ENCODE data around the gene INTS4.
"Not testable (repeated sequence)": the region's sequence is repeated elsewhere in the genome, so short reads cannot be mapped to it uniquely, and the experiment has no call there.

The INTS4 gene

DNA sequence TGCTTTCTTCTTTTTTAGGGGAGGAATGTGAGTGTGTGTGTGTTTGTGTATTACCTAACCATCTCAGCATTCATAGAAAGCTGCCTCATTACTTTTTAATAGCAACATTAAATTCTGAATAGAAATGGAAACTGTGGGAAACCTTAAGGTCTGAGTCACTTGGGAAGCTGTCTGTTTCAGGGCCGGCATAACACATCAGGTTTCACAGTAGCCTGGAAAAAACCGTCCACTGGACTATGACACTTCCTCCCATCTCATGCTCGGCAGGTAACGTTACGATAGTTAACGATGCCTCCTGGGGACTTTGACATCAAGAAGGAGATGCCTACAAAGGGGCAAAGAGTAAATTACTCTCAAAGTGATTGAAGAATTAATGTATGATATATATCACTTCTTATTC is 83.6 kb downstream of the INTS4 start:
- not testable (repeated sequence) for H3K27me3 ChIP-seq (replicated peaks; ENCODE audit: control insufficient read depth, insufficient read depth, low read length, poor library complexity, severe bottlenecking); H3K36me3 ChIP-seq (ENCODE audit: control insufficient read depth, insufficient read depth, low read length); H3K4me1 ChIP-seq (ENCODE audit: control insufficient read depth, insufficient read depth, low read length, poor library complexity, severe bottlenecking); DNase-seq; H3K4me3 ChIP-seq (ENCODE audit: insufficient read depth, low read depth, low read length, poor library complexity, severe bottlenecking); H3K9me3 ChIP-seq (ENCODE audit: control insufficient read depth, low read length); H3K27ac ChIP-seq (ENCODE audit: insufficient read depth, low read length, poor library complexity, severe bottlenecking)

DNA sequence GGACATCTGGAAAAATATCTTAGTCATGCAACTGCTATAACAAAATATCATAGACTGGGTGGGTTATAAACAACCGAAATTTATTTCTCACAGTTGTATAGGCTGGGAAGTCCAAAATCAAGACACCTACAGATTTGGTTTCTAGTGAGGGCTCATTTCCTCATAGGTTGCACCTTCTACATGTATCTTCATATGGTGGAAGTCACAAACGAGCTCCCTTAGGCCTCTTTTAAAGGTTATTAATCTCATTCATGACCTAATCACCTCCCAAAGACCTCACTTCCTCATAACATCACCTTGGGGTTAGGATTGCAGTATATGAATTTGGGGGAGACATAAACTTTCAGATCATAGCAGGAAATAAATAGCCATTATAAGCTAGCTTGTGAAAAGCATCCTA is 85.2 kb downstream of the INTS4 start:
- Histone ChIP-seq H3K36me3 (ENCODE audit: control insufficient read depth, insufficient read depth, low read length) (peaks cover 5% of the 10 kb centered on the region), H3K4me3 (ENCODE audit: insufficient read depth, low read depth, low read length, poor library complexity, severe bottlenecking) (no peak overlapping the region), H3K4me1 (ENCODE audit: control insufficient read depth, insufficient read depth, low read length, poor library complexity, severe bottlenecking) (no peaks in the 10 kb centered on the region), H3K27me3 (replicated peaks; ENCODE audit: control insufficient read depth, insufficient read depth, low read length, poor library complexity, severe bottlenecking) (no peaks in the 10 kb centered on the region), H3K9me3 (ENCODE audit: control insufficient read depth, low read length) (no peaks in the 10 kb centered on the region), H3K27ac (ENCODE audit: insufficient read depth, low read length, poor library complexity, severe bottlenecking) (no peak overlapping the region)
- DNase-seq: no peak

DNA sequence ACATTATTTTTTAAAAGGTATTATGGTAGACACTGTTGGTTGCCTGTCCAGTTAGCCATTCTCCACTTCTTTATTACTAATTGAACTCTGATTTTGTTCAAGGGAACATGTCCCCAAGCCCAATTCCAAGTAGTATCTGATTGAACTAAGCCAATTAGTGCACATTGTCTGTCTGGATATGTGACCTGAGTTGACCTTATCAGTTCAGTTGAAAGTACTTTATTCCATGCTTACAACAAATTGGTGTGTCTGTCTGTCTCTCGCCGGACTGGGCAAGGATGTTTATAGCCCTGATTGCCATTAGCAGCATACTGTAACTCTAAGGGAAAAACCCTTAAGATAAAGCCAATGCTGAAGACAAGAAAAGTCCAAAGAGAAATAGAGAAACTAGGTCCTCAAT is 85.6 kb downstream of the INTS4 start:
- Histone ChIP-seq H3K9me3 (ENCODE audit: control insufficient read depth, low read length) (no peaks in the 10 kb centered on the region), H3K27ac (ENCODE audit: insufficient read depth, low read length, poor library complexity, severe bottlenecking) (no peak overlapping the region), H3K27me3 (replicated peaks; ENCODE audit: control insufficient read depth, insufficient read depth, low read length, poor library complexity, severe bottlenecking) (no peaks in the 10 kb centered on the region), H3K36me3 (ENCODE audit: control insufficient read depth, insufficient read depth, low read length) (peaks cover 5% of the 10 kb centered on the region), H3K4me3 (ENCODE audit: insufficient read depth, low read depth, low read length, poor library complexity, severe bottlenecking) (no peak overlapping the region), H3K4me1 (ENCODE audit: control insufficient read depth, insufficient read depth, low read length, poor library complexity, severe bottlenecking) (no peaks in the 10 kb centered on the region)
- no peak for DNase-seq

DNA sequence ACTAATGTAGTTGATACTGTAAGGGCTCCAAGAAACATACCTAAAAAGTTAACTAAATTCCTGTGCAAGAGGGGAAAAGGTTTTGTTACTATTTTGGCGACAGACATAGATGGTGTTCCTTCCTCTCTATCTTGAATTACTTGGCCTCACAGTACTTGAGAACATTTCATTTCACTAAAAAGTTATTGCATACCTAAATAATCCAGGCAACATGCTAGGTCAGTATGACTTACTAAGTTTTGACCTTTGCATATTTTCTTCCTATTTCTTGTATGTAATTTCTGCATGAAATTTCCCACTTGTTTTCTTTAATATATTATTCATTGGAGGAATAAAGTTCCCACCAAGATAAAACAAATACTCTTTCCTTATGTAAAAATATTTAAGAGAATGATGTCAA is 99.5 kb downstream of the INTS4 start:
- not testable (repeated sequence) for H3K4me3 ChIP-seq (ENCODE audit: insufficient read depth, low read depth, low read length, poor library complexity, severe bottlenecking); H3K4me1 ChIP-seq (ENCODE audit: control insufficient read depth, insufficient read depth, low read length, poor library complexity, severe bottlenecking); H3K36me3 ChIP-seq (ENCODE audit: control insufficient read depth, insufficient read depth, low read length); DNase-seq; H3K27me3 ChIP-seq (replicated peaks; ENCODE audit: control insufficient read depth, insufficient read depth, low read length, poor library complexity, severe bottlenecking); H3K9me3 ChIP-seq (ENCODE audit: control insufficient read depth, low read length); H3K27ac ChIP-seq (ENCODE audit: insufficient read depth, low read length, poor library complexity, severe bottlenecking)

DNA sequence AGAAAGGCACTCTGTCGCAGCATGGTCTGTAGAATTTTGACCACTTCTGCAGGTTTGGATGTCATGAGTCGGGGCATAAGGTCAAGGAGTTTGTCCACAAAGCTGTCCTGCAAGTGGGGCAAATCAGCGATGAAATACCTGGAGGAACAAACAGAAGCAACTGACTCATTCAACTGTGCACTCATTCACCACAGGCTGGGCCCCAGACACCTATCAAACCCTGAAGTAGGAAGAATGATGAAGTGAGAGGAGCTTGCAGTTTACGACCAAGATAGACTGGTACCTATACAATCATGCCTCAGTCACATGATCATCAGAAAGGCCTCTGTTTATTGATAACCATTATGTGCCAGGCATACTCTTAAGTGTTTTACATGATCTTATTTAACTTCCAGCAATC is 102.8 kb downstream of the INTS4 start:
- not testable (repeated sequence) for H3K4me1 ChIP-seq (ENCODE audit: control insufficient read depth, insufficient read depth, low read length, poor library complexity, severe bottlenecking); H3K9me3 ChIP-seq (ENCODE audit: control insufficient read depth, low read length); DNase-seq; H3K27me3 ChIP-seq (replicated peaks; ENCODE audit: control insufficient read depth, insufficient read depth, low read length, poor library complexity, severe bottlenecking); H3K36me3 ChIP-seq (ENCODE audit: control insufficient read depth, insufficient read depth, low read length); H3K27ac ChIP-seq (ENCODE audit: insufficient read depth, low read length, poor library complexity, severe bottlenecking); H3K4me3 ChIP-seq (ENCODE audit: insufficient read depth, low read depth, low read length, poor library complexity, severe bottlenecking)

DNA sequence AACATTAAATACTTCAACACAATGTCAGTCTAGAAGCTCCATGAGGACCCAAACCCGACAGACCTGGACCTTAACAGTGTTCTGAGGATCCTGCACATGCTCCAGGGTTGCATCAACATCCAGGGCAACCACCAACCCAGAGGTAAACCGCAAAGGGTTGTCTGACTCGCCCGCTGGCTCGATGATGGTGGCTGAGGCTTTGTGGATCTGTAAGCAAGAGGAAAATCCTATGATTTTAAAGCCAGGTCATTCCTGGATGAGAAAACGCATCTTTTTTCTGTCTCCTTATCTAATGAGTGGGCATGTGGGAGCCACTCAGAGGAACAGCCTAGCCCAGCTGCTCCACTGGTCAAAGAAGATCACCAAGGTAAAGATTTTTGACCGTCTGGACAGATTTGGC is 103.2 kb downstream of the INTS4 start:
- not testable (repeated sequence) for H3K27me3 ChIP-seq (replicated peaks; ENCODE audit: control insufficient read depth, insufficient read depth, low read length, poor library complexity, severe bottlenecking); H3K9me3 ChIP-seq (ENCODE audit: control insufficient read depth, low read length); H3K36me3 ChIP-seq (ENCODE audit: control insufficient read depth, insufficient read depth, low read length); DNase-seq; H3K4me1 ChIP-seq (ENCODE audit: control insufficient read depth, insufficient read depth, low read length, poor library complexity, severe bottlenecking); H3K27ac ChIP-seq (ENCODE audit: insufficient read depth, low read length, poor library complexity, severe bottlenecking); H3K4me3 ChIP-seq (ENCODE audit: insufficient read depth, low read depth, low read length, poor library complexity, severe bottlenecking)

DNA sequence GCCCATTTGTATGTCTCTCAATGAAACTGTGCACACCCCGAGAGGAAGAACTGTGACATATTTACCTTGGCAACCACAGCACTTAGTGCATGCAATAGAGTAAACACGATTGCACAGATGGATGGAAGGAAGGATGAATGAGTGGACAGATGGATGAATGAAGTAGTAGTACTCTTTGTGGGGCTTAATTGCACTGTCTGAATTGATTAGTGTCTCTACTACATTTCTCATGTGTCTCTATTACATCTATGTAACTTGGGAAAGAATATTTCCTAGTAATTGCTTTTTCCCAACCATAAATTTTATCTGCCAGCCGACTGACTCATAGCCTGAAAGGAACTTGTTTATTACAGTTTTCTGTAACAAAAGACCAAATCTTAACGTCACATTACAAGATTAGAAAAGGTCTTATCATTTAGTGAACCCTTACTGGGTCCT is 103.8 kb downstream of the INTS4 start:
- H3K27ac ChIP-seq (ENCODE audit: insufficient read depth, low read length, poor library complexity, severe bottlenecking); H3K9me3 ChIP-seq (ENCODE audit: control insufficient read depth, low read length); H3K36me3 ChIP-seq (ENCODE audit: control insufficient read depth, insufficient read depth, low read length); DNase-seq; H3K27me3 ChIP-seq (replicated peaks; ENCODE audit: control insufficient read depth, insufficient read depth, low read length, poor library complexity, severe bottlenecking); H3K4me3 ChIP-seq (ENCODE audit: insufficient read depth, low read depth, low read length, poor library complexity, severe bottlenecking); H3K4me1 ChIP-seq (ENCODE audit: control insufficient read depth, insufficient read depth, low read length, poor library complexity, severe bottlenecking): not testable (repeated sequence)

DNA sequence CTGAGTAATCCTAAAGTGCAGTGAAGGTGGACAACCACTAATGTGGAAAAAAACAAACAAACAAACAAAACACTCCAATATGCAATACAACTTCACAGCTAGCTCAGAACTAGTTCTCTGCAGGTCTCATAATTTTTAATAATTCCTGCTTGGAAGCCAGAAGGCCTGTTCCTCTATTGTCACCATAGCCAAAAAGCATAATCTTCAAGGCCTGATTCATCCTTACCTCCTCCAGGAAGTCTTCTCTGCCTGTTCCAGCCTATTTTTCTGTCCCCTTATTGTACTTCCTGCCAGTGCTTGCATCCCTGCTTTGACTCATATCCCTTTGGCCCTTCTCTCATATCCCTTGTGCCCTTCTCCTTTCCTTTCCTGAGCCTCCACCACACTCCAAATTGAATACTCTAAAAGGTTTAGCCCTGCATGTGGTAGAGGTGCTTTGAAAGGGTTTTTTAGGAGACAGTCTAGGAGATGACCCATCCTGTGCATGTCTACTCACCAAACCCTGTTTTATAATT is 104.3 kb downstream of the INTS4 start:
- H3K27ac ChIP-seq (ENCODE audit: insufficient read depth, low read length, poor library complexity, severe bottlenecking); H3K27me3 ChIP-seq (replicated peaks; ENCODE audit: control insufficient read depth, insufficient read depth, low read length, poor library complexity, severe bottlenecking); H3K4me1 ChIP-seq (ENCODE audit: control insufficient read depth, insufficient read depth, low read length, poor library complexity, severe bottlenecking); H3K9me3 ChIP-seq (ENCODE audit: control insufficient read depth, low read length); H3K4me3 ChIP-seq (ENCODE audit: insufficient read depth, low read depth, low read length, poor library complexity, severe bottlenecking); DNase-seq: not testable (repeated sequence)
- H3K36me3 ChIP-seq (ENCODE audit: control insufficient read depth, insufficient read depth, low read length): peaks cover 12% of the 10 kb centered on the region

DNA sequence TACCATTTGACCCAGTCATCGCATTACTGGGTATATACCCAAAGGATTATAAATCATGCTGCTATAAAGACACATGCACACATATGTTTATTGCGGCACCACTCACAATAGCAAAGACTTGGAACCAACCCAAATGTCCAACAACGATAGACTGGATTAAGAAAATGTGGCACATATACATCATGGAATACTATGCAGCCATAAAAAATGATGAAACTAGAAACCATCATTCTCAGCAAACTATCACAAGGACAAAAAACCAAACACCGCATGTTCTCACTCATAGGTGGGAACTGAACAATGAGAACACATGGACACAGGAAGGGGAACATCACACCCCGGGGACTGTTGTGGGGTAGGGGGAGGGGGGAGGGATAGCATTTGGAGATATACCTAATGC is 105.4 kb downstream of the INTS4 start:
- peaks cover 16% of the 10 kb centered on the region for H3K36me3 ChIP-seq (ENCODE audit: control insufficient read depth, insufficient read depth, low read length)
- H3K9me3 ChIP-seq (ENCODE audit: control insufficient read depth, low read length); H3K4me1 ChIP-seq (ENCODE audit: control insufficient read depth, insufficient read depth, low read length, poor library complexity, severe bottlenecking); H3K27me3 ChIP-seq (replicated peaks; ENCODE audit: control insufficient read depth, insufficient read depth, low read length, poor library complexity, severe bottlenecking); H3K4me3 ChIP-seq (ENCODE audit: insufficient read depth, low read depth, low read length, poor library complexity, severe bottlenecking); H3K27ac ChIP-seq (ENCODE audit: insufficient read depth, low read length, poor library complexity, severe bottlenecking); DNase-seq: not testable (repeated sequence)

DNA sequence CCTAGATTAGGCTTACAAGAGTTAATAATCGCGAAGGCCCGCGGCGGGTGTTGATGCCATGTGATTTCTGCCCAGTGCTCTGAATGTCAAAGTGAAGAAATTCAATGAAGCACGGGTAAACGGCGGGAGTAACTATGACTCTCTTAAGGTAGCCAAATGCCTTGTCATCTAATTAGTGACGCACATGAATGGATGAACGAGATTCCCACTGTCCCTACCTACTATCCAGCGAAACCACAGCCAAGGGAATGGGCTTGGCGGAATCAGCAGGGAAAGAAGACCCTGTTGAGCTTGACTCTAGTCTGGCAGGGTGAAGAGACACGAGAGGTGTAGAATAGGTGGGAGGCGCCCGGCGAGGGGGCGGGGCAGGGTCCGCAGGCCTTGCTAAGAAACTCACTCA is 108.1 kb downstream of the INTS4 start:
- H3K36me3 ChIP-seq (ENCODE audit: control insufficient read depth, insufficient read depth, low read length): peaks cover 36% of the 10 kb centered on the region
- DNase-seq: no peak

DNA sequence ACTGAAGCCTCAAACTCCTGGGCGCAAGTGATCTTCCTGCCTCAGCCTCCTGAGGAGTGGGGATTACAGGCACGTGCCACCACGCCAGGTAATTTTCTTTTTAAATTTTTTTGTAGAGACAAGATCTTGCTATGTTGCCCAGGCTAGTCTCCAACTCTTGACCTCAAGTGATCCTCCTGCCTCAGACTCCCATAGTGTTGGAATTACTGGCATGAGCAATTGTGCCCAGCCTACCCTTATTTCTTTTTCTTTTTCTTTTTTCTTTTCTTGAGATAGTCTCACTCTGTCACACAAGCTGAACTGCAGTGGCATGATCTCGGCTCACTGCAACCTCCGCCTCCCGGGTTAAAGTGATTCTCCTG is 109.7 kb downstream of the INTS4 start:
- no peak for DNase-seq
- Histone ChIP-seq H3K9me3 (ENCODE audit: control insufficient read depth, low read length) (no peaks in the 10 kb centered on the region), H3K36me3 (ENCODE audit: control insufficient read depth, insufficient read depth, low read length) (peaks cover 50% of the 10 kb centered on the region), H3K4me3 (ENCODE audit: insufficient read depth, low read depth, low read length, poor library complexity, severe bottlenecking) (no peak overlapping the region), H3K4me1 (ENCODE audit: control insufficient read depth, insufficient read depth, low read length, poor library complexity, severe bottlenecking) (no peaks in the 10 kb centered on the region), H3K27ac (ENCODE audit: insufficient read depth, low read length, poor library complexity, severe bottlenecking) (no peak overlapping the region), H3K27me3 (replicated peaks; ENCODE audit: control insufficient read depth, insufficient read depth, low read length, poor library complexity, severe bottlenecking) (no peaks in the 10 kb centered on the region)

More for the DNA sequence above, 108.1 kb downstream of the INTS4 start:
- Histone ChIP-seq H3K4me3 (ENCODE audit: insufficient read depth, low read depth, low read length, poor library complexity, severe bottlenecking) (no peak overlapping the region), H3K27ac (ENCODE audit: insufficient read depth, low read length, poor library complexity, severe bottlenecking) (no peak overlapping the region), H3K27me3 (replicated peaks; ENCODE audit: control insufficient read depth, insufficient read depth, low read length, poor library complexity, severe bottlenecking) (no peaks in the 10 kb centered on the region), H3K9me3 (ENCODE audit: control insufficient read depth, low read length) (no peaks in the 10 kb centered on the region), H3K4me1 (ENCODE audit: control insufficient read depth, insufficient read depth, low read length, poor library complexity, severe bottlenecking) (no peaks in the 10 kb centered on the region)

Data from effector memory CD4-positive, alpha-beta T cell (primary cell).